ENCODE data around the gene SPIB. TPM values are rescaled to one million over a fixed set of nuclear protein-coding genes. Genes with fewer than 3 reads are reported as not detected.
A peak's percentile ranks its signal among the peaks of the same experiment; 100 is the strongest.

The SPIB gene
- total and polyA plus RNA-seq, 12 donors, result 0.10 to 0.42 (median 0.20) TPM; not detected in 9

DNA sequence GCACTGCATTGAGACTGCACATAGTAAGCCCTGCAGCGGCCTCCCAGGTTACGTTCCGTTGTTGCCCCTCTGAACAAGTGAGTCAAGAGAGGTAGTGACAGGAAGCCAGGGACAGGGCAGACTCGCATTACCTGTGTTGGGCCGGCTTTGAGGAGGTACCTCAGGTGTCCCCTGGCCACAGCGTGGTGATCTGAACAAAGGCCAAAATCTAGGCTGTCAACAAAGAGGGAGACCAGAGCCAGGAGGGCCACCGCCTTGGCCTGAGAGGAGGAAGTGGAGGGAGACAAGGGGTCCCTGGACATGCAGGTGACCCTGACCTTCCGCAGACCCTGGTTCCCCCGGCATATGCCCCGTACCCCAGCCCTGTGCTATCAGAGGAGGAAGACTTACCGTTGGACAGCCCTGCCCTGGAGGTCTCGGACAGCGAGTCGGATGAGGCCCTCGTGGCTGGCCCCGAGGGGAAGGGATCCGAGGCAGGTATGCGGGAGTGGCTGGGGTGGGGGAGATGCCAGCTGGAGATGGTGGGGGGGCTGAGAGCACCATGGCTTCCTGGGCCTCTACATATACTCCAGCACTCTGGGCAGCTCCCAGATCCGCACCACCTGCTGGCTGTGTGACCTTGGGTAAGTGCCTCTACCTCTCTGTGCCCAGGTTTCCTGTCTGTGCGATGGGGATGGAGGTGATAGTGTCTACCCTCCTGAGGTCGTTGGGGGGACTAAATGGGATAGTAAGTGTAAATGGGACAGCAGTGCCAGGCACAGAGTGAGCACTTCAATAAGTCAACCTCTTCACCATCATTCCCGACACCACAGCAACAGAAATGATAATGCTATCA is 4.8 kb downstream of the SPIB start:
- Histone ChIP-seq H3K27ac (no peak overlapping the region), H3K4me1 (peaks cover 0 to 17% (median 6%) of the 10 kb centered on the region in 9 donors), H3K36me3 (no peaks in the 10 kb centered on the region), H3K27me3 (peaks cover 6 to 50% (median 44%) of the 10 kb centered on the region in 7 donors), H3K4me3 (no peak overlapping the region), H3K9me3 (no peaks in the 10 kb centered on the region)
- intact Hi-C loops (cut with DNase I), result no loop called here
- ATAC-seq (no peak), DNase-seq (no peak)
- TF ChIP-seq, protein P1, sequence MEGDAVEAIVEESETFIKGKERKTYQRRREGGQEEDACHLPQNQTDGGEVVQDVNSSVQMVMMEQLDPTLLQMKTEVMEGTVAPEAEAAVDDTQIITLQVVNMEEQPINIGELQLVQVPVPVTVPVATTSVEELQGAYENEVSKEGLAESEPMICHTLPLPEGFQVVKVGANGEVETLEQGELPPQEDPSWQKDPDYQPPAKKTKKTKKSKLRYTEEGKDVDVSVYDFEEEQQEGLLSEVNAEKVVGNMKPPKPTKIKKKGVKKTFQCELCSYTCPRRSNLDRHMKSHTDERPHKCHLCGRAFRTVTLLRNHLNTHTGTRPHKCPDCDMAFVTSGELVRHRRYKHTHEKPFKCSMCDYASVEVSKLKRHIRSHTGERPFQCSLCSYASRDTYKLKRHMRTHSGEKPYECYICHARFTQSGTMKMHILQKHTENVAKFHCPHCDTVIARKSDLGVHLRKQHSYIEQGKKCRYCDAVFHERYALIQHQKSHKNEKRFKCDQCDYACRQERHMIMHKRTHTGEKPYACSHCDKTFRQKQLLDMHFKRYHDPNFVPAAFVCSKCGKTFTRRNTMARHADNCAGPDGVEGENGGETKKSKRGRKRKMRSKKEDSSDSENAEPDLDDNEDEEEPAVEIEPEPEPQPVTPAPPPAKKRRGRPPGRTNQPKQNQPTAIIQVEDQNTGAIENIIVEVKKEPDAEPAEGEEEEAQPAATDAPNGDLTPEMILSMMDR (IDR thresholded peaks at IDR 0.05), result no peak
- WGBS, 2 donors, result 81 to 85% methylated on average over 22 of the region's 22 CpGs

DNA sequence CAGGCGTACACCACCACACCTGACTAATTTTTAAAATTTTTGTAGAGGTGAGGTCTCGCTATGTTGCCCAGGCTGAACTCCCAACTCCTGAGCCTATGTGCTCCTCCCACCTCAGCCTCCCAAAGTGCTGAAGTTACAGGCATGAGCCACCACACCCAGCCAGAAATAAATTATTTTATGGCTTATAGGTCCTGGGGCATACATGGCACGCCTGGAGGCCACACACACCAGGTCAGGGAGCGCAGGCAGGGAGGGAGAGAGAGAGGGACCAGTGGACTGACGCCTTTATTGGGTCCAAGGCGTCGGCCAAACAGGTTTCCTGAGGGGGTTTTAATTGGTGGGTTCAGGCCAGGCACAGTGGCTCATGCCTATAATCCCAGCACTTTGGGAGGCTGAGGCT is 6.8 kb downstream of the SPIB start:
- H3K27ac ChIP-seq, result no peak overlapping the region
- 64 to 91% methylated on average over 7 of the region's 7 CpGs for WGBS, 2 donors
- TF ChIP-seq, protein P1 (IDR thresholded peaks at IDR 0.05), result no peak
- no peaks in the 10 kb centered on the region for H3K9me3 ChIP-seq
- no peaks in the 10 kb centered on the region for H3K36me3 ChIP-seq
- DNase-seq (no peak), ATAC-seq (no peak)
- peaks cover 0 to 33% (median 24%) of the 10 kb centered on the region in 7 donors for H3K27me3 ChIP-seq
- H3K4me3 ChIP-seq, result no peak overlapping the region
- intact Hi-C loops (cut with DNase I), result no loop called here
- H3K4me1 ChIP-seq, result peaks cover 0 to 12% (median 6%) of the 10 kb centered on the region in 9 donors

DNA sequence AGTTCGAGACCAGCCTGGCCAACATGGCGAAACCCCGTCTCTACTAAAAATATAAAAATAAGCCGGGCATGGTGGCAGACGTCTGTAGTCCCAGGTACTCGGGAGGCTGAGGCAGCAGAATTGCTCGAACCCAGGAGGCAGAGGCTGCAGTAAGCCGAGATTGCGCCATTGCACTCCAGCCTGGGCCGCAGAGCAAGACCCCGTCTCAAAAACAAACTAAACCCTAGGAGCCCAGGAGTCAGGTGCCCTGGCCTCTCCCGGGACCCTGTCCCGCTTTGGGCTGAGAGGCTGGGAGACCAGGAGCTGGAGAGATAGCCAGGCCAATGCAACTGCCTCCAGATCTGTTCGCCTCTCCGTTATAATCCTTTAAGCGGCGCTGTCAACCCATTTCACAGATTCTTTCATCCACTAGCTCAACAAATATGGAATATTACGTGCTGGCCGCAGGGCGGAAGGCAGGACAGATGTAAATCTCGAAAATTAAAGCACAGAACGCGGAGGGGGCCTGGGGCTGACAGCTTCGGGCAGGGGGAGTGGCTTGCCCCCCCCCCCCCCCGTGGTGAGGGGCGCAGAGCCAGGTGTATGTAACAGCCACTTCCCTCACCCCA is 8.7 kb downstream of the SPIB start:
- Histone ChIP-seq H3K9me3 (no peaks in the 10 kb centered on the region), H3K4me1 (peaks cover 0 to 25% (median 17%) of the 10 kb centered on the region in 9 donors), H3K36me3 (no peaks in the 10 kb centered on the region), H3K4me3 (peak overlapping the region in 7 of 10 donors; percentile 18 to 39 (median 34)), H3K27me3 (peaks cover 0 to 23% (median 13%) of the 10 kb centered on the region in 7 donors), H3K27ac (peak overlapping the region in 5 of 10 donors; percentile 22 to 88 (median 43))
- TF ChIP-seq, protein P1 (IDR thresholded peaks at IDR 0.05), result no peak
- 83 to 85% methylated on average over 26 of the region's 26 CpGs for WGBS, 2 donors
- intact Hi-C loops (cut with DNase I), result no loop called here
- DNase-seq (no peak), ATAC-seq (no peak)

DNA sequence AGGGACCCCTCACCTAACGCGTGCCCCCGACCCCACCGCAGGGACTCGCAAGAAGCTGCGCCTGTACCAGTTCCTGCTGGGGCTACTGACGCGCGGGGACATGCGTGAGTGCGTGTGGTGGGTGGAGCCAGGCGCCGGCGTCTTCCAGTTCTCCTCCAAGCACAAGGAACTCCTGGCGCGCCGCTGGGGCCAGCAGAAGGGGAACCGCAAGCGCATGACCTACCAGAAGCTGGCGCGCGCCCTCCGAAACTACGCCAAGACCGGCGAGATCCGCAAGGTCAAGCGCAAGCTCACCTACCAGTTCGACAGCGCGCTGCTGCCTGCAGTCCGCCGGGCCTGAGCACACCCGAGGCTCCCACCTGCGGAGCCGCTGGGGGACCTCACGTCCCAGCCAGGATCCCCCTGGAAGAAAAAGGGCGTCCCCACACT is 9.3 kb downstream of the SPIB start:
- TF ChIP-seq, protein P1 (IDR thresholded peaks at IDR 0.05), result no peak
- intact Hi-C loops (cut with DNase I), result no loop called here
- H3K36me3 ChIP-seq, result no peaks in the 10 kb centered on the region
- WGBS, 2 donors, result 3 to 7% methylated on average over 38 of the region's 38 CpGs
- peak overlapping the region in 9 of 10 donors; percentile 3 to 39 (median 33) for H3K4me3 ChIP-seq
- peak overlapping the region in 6 of 10 donors; percentile 21 to 88 (median 33) for H3K27ac ChIP-seq
- DNase-seq (peak; percentile 80 to 85), ATAC-seq (peak; percentile 37 to 82 (median 68))
- H3K27me3 ChIP-seq, result peaks cover 0 to 29% (median 16%) of the 10 kb centered on the region in 7 donors
- no peaks in the 10 kb centered on the region for H3K9me3 ChIP-seq
- H3K4me1 ChIP-seq, result peaks cover 0 to 31% (median 20%) of the 10 kb centered on the region in 9 donors
